Thyroid gland (tissue), 4 donors: ENCODE data around the gene EXOC3L2. TPM values are rescaled to one million over a fixed set of nuclear protein-coding genes. Genes with fewer than 3 reads are reported as not detected.

Source experiments
- DNase-seq, 2 donors: peaks; one replicate each; pipeline ENCODE4 v3.0.0-alpha.2; 2019
- H3K27ac ChIP-seq, 3 donors: fragments of 200-600 bp; sonication (generic); 1 replicate in 2 of 3; 2 replicates in 1 of 3; pipeline ENCODE4 v1.5.1; 2016 to 2019; ENCODE audit warnings: mild to moderate bottlenecking in 1 of 3, moderate library complexity in 1 of 3
- H3K27me3 ChIP-seq: fragments of 200-600 bp; sonication (generic); one replicate; pipeline ENCODE4 v1.5.1; 2019
- H3K36me3 ChIP-seq, 2 donors: fragments of 200-600 bp; sonication (generic); one replicate each; pipeline ENCODE4 v1.5.1; 2016 to 2019
- H3K4me1 ChIP-seq, 2 donors: fragments of 200-600 bp; sonication (generic); one replicate each; pipeline ENCODE4 v1.5.1; 2017 to 2019
- H3K4me3 ChIP-seq, 3 donors: fragments of 200-600 bp; sonication (generic); replicated peaks in 1 of 3; 1 replicate in 2 of 3; 2 replicates in 1 of 3; pipeline ENCODE4 v1.5.1; 2016; ENCODE audit warnings: mild to moderate bottlenecking in 1 of 3
- H3K9me3 ChIP-seq: fragments of 200-600 bp; sonication (generic); one replicate; pipeline ENCODE4 v1.5.1; 2017
- POLR2A ChIP-seq, 2 donors: fragments of 450-650 bp; IDR thresholded peaks; one replicate each; pipeline ENCODE4 v1.6.1; 2017; ENCODE audit warnings: antibody characterized with exemption in 2 of 2, mild to moderate bottlenecking in 2 of 2, moderate library complexity in 1 of 2
- WGBS, 2 donors: methylation state at CpG; one replicate each; pipeline ENCODE4 v1.1.5; 2017; 5-methylcytosine and 5-hydroxymethylcytosine counted together
- intact Hi-C: fragments of 100-400 bp; cut with DNase I; formaldehyde crosslinking; loops from one replicate; pipeline ENCODE4 v1.15.1; 2023
- total RNA-seq, 4 donors: library from RNA; depleted of rRNA; stranded (reverse); fragments of >200 nt; gene quantifications; one replicate each; pipeline ENCODE4 v1.2.3, GENCODE V29; 2016
- TF ChIP-seq, protein P1 (sequence below), 6 experiments: fragments of 200-600 bp in 3 of 6; fragments of 450-650 bp in 3 of 6; sonication (generic) in 3 of 6; IDR thresholded peaks; one replicate each; pipeline ENCODE4 v1.5.1; 2016 to 2019; ENCODE audit warnings: antibody characterized with exemption in 6 of 6, mild to moderate bottlenecking in 2 of 6, inconsistent platforms in 1 of 6, moderate library complexity in 1 of 6

EXOC3L2 gene
- total RNA-seq, 4 donors from 2014 or later, result 2.1 to 17.2 (median 11.4) TPM

DNA sequence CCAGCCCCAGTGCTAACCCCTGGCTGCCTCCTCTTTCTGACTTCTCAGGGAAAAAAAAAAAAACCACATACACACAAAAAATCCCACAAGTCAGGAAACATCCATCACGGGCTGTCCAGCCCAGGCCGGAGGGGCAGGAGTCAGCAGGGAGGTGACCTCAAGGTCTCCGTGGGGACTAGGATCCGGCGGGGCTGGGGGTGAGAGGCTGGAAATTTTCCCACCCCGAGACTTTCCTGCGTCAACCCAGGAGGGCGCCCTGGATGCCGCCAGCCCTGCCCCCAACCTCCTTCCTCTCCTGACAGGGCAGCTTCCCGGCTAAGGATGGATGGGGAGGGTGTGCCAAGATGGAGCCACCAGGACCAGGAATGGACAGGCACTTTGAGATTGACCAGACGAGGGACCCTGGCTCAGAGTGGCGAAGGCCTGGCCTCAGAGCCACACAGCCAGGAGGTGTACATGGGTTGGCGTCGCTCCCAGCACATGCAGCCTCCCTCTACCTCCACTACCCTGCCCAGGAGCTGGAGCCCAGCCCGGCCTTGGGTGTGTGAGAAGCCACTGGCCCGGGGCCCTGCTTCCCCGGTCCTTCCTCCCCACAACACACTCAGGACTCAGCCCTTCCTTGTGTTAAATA, 33.3 kb downstream of the EXOC3L2 start:
- WGBS, 2 donors, result 43 to 52% methylated on average over 12 to 14 of the region's 17 CpGs
- Histone ChIP-seq H3K36me3 (no peaks in the 10 kb centered on the region), H3K27ac (no peak overlapping the region), H3K4me1 (peaks cover 7 to 15% of the 10 kb centered on the region in 2 donors), H3K9me3 (no peaks in the 10 kb centered on the region), H3K27me3 (peaks cover 5% of the 10 kb centered on the region), H3K4me3 (no peak overlapping the region)
- peak; percentile 28 to 43 for DNase-seq
- no peak for TF ChIP-seq POLR2A (IDR thresholded peaks at IDR 0.05)
- TF ChIP-seq, protein P1, sequence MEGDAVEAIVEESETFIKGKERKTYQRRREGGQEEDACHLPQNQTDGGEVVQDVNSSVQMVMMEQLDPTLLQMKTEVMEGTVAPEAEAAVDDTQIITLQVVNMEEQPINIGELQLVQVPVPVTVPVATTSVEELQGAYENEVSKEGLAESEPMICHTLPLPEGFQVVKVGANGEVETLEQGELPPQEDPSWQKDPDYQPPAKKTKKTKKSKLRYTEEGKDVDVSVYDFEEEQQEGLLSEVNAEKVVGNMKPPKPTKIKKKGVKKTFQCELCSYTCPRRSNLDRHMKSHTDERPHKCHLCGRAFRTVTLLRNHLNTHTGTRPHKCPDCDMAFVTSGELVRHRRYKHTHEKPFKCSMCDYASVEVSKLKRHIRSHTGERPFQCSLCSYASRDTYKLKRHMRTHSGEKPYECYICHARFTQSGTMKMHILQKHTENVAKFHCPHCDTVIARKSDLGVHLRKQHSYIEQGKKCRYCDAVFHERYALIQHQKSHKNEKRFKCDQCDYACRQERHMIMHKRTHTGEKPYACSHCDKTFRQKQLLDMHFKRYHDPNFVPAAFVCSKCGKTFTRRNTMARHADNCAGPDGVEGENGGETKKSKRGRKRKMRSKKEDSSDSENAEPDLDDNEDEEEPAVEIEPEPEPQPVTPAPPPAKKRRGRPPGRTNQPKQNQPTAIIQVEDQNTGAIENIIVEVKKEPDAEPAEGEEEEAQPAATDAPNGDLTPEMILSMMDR (IDR thresholded peaks at IDR 0.05), result no peak
- intact Hi-C loops, result no loop called here

DNA sequence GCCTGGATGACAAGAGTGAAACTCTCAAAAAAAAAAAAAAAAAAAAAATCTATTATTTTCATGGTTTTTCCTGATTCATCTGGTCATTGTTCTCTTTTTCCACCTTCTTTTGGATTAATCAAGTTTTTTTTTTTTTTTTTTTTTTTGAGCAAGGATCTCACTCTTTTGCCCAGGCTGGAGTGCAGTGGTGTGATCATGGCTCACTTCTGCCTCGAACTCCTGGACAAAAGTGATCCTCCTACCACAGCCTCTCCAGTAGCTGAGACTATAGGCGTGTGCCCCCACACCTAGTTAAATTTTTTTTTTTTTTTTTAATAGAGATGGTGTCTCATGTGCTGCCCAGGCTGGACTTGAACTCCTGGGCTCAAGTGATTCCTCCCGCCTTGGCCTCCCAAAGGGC, 38.9 kb downstream of the EXOC3L2 start:
- H3K4me3 ChIP-seq, result no peak overlapping the region
- WGBS, 2 donors, result 91 to 97% methylated on average over 3 of the region's 3 CpGs
- no peak for TF ChIP-seq POLR2A (IDR thresholded peaks at IDR 0.05)
- TF ChIP-seq, protein P1 (IDR thresholded peaks at IDR 0.05), result no peak
- no peaks in the 10 kb centered on the region for H3K36me3 ChIP-seq
- intact Hi-C loops, result no loop called here
- no peaks in the 10 kb centered on the region for H3K9me3 ChIP-seq
- DNase-seq, result no peak
- H3K4me1 ChIP-seq, result no peaks in the 10 kb centered on the region
- H3K27me3 ChIP-seq, result no peaks in the 10 kb centered on the region
- no peak overlapping the region for H3K27ac ChIP-seq

DNA sequence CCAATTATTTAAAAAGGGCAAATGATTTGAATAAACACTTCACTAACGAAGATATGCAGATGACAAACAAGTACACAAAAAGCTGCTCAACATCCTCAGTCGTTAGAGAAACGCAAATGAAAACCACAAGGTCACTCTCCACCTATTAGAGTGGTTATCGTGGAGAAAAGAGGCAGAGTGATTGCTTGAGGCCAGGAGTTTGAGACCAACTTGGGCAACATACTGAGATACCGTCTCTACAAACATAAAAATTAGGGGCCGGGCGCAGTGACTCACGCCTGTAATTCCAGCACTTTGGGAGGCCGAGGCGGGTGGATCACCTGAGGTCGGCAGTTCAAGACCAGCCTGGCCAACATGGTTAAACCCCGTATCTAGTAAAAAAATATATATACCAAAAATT, 39.4 kb downstream of the EXOC3L2 start:
- Histone ChIP-seq H3K27me3 (no peaks in the 10 kb centered on the region), H3K4me1 (no peaks in the 10 kb centered on the region), H3K36me3 (no peaks in the 10 kb centered on the region), H3K9me3 (no peaks in the 10 kb centered on the region), H3K27ac (no peak overlapping the region), H3K4me3 (no peak overlapping the region)
- TF ChIP-seq, protein P1 (IDR thresholded peaks at IDR 0.05), result no peak
- no peak for TF ChIP-seq POLR2A (IDR thresholded peaks at IDR 0.05)
- 85 to 91% methylated on average over 12 of the region's 12 CpGs for WGBS, 2 donors
- intact Hi-C loops, result no loop called here
- DNase-seq, result no peak

DNA sequence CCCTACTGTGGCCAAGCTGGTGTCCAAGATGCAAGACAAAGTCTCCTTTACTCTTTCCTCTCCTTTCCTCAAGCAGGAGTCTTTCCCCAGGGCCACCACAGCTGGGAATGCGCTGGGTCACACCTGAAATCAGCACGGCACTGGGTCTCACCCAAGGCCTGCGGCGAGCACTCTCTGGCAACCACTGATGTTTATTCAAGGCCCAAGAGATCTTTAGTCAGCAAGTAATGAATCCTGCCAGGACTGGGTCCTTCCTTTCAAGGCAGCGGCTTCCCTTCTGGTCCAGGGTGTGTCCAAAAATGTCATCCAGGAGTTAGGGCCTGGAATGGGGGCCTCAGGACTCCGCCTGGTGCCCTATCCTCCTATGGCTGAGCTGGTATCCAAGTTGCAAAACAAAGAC, 42.6 kb downstream of the EXOC3L2 start:
- intact Hi-C loops, result no loop called here
- Histone ChIP-seq H3K36me3 (no peaks in the 10 kb centered on the region), H3K27ac (no peak overlapping the region), H3K4me3 (no peak overlapping the region), H3K4me1 (no peaks in the 10 kb centered on the region), H3K9me3 (no peaks in the 10 kb centered on the region), H3K27me3 (no peaks in the 10 kb centered on the region)
- TF ChIP-seq, protein P1 (IDR thresholded peaks at IDR 0.05), result no peak
- TF ChIP-seq POLR2A (IDR thresholded peaks at IDR 0.05), result no peak
- DNase-seq, result no peak
- WGBS, 2 donors, result 63 to 88% methylated on average over 2 to 5 of the region's 6 CpGs

DNA sequence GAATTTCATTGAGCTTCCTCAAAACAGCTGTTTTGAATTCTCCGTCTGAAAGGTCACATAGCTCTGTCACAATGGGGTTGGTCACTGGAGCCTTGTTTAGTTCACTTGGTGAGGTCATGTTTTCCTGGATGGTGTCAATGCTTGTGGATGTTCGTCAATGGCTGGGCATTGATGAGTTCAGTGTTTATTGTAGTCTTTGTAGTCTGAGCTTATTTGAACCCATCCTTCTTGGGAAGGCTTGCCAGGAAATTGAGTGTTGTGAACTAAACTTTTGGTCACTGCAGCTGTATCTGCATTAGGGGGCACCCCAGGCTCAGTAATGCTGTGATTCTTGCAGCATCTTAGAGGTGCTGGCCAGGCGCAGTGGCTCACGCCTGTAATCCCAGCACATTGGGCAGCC, 44.6 kb downstream of the EXOC3L2 start:
- no peaks in the 10 kb centered on the region for H3K27me3 ChIP-seq
- 59 to 60% methylated on average over 4 of the region's 4 CpGs for WGBS, 2 donors
- H3K4me1 ChIP-seq, result no peaks in the 10 kb centered on the region
- no peaks in the 10 kb centered on the region for H3K9me3 ChIP-seq
- H3K4me3 ChIP-seq, result no peak overlapping the region
- no peaks in the 10 kb centered on the region for H3K36me3 ChIP-seq
- intact Hi-C loops, result no loop called here
- TF ChIP-seq, protein P1 (IDR thresholded peaks at IDR 0.05), result no peak
- no peak for TF ChIP-seq POLR2A (IDR thresholded peaks at IDR 0.05)
- DNase-seq, result peak in 1 of 2 donors; percentile 8
- no peak overlapping the region for H3K27ac ChIP-seq
